Measurements from ENCODE around the gene TNFRSF25.
A peak's percentile ranks its signal among the peaks of the same experiment; 100 is the strongest.
"Not testable (repeated sequence)": the region's sequence is repeated elsewhere in the genome, so short reads cannot be mapped to it uniquely, and the experiment has no call there.

The TNFRSF25 gene

GRCh38 chr1:6429660-6430411, 36.1 kb downstream of the TNFRSF25 start:
- DNase-seq: not testable (repeated sequence)

DNA sequence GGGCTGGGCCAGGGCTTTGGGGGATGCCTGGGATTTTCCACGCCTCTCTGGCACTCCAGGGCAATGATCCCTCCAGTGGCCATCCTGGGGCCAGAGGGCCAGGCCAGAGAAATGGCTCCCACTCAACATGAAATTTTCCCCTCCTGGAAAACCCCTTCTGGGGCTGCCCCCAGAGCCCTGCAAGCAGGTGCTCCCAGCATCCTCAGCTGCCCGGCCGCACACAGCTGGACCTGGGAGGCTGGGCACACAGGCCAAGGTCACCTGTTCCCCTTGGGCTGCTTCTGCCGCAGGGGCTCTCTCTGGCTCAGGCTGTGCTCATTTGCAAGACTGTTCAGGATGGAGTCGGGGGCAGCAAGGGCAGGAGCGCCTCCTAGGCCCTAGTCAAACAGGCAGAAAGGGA, 37.5 kb downstream of the TNFRSF25 start:
- not testable (repeated sequence) for DNase-seq

- DNase-seq: no peak
Observed at GRCh38 chr1:6427441-6428390, 38.3 kb downstream of the TNFRSF25 start.

- no peak for DNase-seq
Observed at GRCh38 chr1:6426972-6427350, 39.0 kb downstream of the TNFRSF25 start.

GRCh38 chr1:6426277-6426971, 39.5 kb downstream of the TNFRSF25 start:
- DNase-seq: no peak

DNA sequence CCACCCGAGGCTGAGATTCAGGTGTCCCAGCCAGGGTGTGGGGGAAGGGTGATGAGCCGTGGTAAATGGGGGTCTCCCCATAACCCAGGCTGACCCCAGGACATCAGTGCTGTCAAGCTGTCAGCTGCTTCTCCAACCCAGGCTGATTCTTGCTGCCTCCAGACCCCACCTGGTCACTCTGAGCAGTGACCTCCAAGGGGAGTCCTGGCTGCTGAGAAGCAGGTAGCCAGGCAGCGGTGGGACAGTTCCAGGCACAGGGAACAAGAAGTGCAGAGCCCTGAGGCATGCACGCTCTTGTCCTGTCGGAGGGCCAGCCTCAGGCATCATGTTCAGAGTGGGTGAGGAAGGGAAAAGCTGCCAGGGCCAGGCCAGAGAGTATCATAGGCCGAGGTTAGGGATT, 40.3 kb downstream of the TNFRSF25 start:
- DNase-seq: no peak

GRCh38 chr1:6424619-6425593, 41.1 kb downstream of the TNFRSF25 start, which contains the start of gene ESPN:
Gene ESPN (plus strand): TSS chr1:6424776. CDS start chr1:6424956, 180 bp downstream.
- no peak for DNase-seq

- no peak for DNase-seq
Observed at GRCh38 chr1:6424000-6424565, 41.9 kb downstream of the TNFRSF25 start.

DNA sequence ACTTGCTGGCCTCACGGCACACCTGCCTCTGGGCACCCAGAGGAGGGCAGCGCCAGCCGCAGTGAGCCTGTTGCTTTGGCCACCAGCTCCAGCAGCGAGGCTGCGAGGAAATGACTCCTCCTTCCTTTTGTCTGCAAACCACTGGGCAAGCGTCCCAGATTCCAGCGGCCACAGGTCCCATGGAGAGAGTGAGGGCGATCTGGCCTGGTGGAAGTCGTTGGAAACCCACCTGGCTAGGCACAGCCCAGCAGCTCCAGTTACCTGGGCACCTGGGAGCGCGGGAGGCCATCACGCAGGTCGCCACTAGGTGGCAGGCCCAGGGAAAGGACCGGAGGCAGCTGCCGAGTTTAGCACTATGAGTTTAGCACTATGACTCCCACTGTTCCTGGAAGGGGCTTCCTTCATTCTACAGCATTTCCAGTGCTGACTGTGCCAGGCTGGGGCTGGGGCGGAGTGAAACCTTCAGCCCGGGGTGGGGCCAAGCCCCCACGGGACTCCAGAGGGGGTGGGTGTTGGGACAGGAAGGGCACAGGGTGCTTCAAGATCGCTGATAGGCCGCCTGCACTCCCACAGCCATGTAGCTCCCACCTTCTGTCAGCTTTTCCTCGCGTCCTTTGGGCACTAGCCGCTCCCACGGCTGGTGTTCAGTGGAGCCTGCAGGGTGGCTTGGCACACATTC, 42.5 kb downstream of the TNFRSF25 start:
- peak; percentile 66 to 71 for DNase-seq

DNA sequence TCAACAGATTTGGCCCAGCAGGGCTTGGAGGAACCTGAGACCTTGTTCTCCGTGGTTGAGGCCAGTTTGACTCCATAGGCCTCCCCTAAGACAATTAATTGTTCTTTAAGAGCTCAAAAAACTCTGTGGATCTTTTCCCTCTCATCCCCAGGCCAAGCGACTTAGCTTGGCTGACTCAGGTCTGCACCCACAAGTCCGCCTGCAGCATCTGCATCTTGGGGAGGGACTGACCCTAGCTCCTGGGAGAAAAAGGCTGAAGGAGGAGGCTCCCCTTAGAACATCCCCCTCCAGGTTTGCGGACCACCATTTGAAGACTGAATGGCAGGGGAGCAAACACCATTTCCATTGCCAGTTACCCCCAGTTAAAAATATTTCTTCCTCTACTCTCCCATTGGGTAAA, 44.7 kb downstream of the TNFRSF25 start:
- no peak for DNase-seq

GRCh38 chr1:6420454-6421042, 45.4 kb downstream of the TNFRSF25 start:
- DNase-seq: no peak

- DNase-seq: no peak
Observed at GRCh38 chr1:6419804-6420453, 46.0 kb downstream of the TNFRSF25 start, which contains the start of gene HES2. Gene HES2 (minus strand): TSS chr1:6419919. CDS start chr1:6419820, 99 bp downstream.

DNA sequence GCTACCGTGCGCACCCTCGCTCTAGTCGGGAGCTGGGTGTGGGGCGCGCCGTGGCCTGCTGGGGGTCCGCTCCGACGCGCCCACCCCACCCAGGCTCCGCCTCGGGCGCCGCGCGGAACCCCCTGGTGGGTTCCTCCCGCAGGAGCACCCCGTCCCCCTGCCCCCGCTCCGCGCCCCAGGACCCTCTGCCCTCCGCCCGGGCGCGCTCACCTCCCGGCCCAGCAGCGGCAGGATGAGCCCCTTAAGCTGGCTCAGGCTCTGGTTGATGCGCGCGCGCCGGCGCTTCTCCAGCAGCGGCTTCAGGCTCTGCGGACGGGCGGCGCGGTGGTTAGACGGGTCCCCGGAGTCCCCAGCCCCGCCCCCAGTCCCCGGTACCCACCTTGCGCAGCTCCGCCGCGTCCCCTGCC, 46.6 kb downstream of the TNFRSF25 start:
- no peak for DNase-seq

GRCh38 chr1:6418668-6419396, 47.1 kb downstream of the TNFRSF25 start:
- no peak for DNase-seq

GRCh38 chr1:6417961-6418667, 47.9 kb downstream of the TNFRSF25 start:
- DNase-seq: no peak

DNA sequence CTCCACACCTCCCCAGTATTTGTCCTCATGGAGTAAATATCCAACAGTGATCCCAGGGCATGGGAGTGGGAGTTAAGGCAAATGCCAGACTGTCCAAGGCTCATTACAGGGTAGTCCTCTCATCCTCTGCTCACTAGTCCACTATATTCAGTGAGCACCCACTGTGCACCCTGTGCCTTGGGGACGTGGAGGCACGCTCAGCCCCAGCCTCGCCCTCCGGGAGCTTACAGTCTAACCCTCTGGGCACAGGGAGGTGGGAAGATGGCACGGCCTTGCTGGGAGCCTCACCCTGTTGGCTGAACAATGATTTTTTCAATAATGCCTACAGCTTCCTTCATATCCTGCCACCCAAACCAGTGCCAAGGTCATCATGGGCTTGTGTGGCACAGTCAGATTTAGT, 49.1 kb downstream of the TNFRSF25 start:
- DNase-seq: no peak

GRCh38 chr1:6416295-6416656, 49.7 kb downstream of the TNFRSF25 start:
- DNase-seq: no peak

DNA sequence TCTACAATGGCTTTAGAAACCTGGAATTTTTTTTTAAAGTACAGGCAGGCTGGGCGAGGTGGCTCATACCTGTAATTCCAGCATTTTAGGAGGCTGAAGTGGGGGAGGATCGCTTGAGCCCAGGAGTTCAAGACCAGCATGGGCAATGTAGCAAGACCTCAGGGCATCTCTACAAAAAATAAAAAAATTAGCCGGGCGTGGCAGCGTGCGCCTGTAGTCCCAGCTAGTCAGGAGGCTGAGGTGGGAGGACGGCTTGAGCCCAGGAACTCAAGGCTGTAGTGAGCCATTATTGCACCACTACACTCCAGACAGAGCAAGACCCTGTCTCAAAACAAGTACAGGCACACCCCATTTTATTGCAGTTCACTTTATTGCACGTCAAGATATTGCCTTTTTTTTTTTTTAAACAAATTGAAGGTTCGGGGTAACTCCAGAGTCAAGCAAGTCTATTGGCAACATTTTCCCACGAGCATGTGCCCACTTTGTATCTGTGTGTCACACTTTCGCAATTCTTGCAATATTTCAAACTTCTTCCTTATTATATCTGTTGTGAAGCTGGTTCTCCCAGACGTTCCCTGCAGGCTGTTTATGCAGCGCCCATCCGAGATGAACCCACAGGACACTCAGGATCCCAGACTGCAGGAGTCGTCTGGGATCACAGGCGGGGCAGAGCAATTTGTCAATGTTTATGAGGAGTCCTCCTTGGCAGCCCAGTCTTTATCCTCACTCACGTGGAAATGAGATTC, 50.9 kb downstream of the TNFRSF25 start:
- DNase-seq: no peak

All from stimulated activated CD4-positive, alpha-beta T cell treated with anti-CD3 and anti-CD28 coated beads, Interleukin-2, amount 100 ng/mL, for 48 hours (primary cell).